ENCODE measurements around the gene EXOC6. TPM values are rescaled to one million over a fixed set of nuclear protein-coding genes. Genes with fewer than 3 reads are reported as not detected.

The EXOC6 gene
- total RNA-seq, 4 donors from 2014 or later = 10.5 to 82.1 (median 31.7) TPM

- Histone ChIP-seq H3K4me3 (no peak within 1 kb of the TSS), H3K4me1 (peaks cover 0 to 32% (median 7%) of the 10 kb centered on the region in 4 donors), H3K27me3 (no peaks in the 10 kb centered on the region), H3K27ac (no peak within 1 kb of the TSS), H3K36me3 (no peaks in the 10 kb centered on the region), H3K9me3 (no peaks in the 10 kb centered on the region)
- DNase-seq = no peak
- TF ChIP-seq, protein P1, sequence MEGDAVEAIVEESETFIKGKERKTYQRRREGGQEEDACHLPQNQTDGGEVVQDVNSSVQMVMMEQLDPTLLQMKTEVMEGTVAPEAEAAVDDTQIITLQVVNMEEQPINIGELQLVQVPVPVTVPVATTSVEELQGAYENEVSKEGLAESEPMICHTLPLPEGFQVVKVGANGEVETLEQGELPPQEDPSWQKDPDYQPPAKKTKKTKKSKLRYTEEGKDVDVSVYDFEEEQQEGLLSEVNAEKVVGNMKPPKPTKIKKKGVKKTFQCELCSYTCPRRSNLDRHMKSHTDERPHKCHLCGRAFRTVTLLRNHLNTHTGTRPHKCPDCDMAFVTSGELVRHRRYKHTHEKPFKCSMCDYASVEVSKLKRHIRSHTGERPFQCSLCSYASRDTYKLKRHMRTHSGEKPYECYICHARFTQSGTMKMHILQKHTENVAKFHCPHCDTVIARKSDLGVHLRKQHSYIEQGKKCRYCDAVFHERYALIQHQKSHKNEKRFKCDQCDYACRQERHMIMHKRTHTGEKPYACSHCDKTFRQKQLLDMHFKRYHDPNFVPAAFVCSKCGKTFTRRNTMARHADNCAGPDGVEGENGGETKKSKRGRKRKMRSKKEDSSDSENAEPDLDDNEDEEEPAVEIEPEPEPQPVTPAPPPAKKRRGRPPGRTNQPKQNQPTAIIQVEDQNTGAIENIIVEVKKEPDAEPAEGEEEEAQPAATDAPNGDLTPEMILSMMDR (IDR thresholded peaks at IDR 0.05) = no peak
- TF ChIP-seq POLR2A (IDR thresholded peaks at IDR 0.05) = no peak
Measured at GRCh38 chr10:93059975-93060886, 211.9 kb downstream of the EXOC6 start, which contains the start of gene CYP26C1. CYP26C1 (plus strand) TSS chr10:93060798; CDS start chr10:93061264, 466 bp downstream.

- Histone ChIP-seq H3K4me1 (peaks cover 0 to 38% (median 7%) of the 10 kb centered on the region in 4 donors), H3K9me3 (no peaks in the 10 kb centered on the region), H3K36me3 (no peaks in the 10 kb centered on the region), H3K27ac (no peak overlapping the region), H3K4me3 (no peak overlapping the region), H3K27me3 (peaks cover 0 to 5% of the 10 kb centered on the region in 2 donors)
- no peak for TF ChIP-seq POLR2A (IDR thresholded peaks at IDR 0.05)
- TF ChIP-seq, protein P1 (IDR thresholded peaks at IDR 0.05) = no peak
- DNase-seq = no peak
Measured at GRCh38 chr10:93060887-93061593, 212.7 kb downstream of the EXOC6 start.

- H3K27ac ChIP-seq = no peak overlapping the region
- H3K4me3 ChIP-seq = peak overlapping the region in 3 of 4 donors; percentile 28 to 37 (median 29)
- peaks cover 0 to 40% (median 7%) of the 10 kb centered on the region in 4 donors for H3K4me1 ChIP-seq
- peaks cover 0 to 6% of the 10 kb centered on the region in 2 donors for H3K27me3 ChIP-seq
- H3K9me3 ChIP-seq = no peaks in the 10 kb centered on the region
- H3K36me3 ChIP-seq = no peaks in the 10 kb centered on the region
- peak in 1 of 3 donors; percentile 52 for DNase-seq
- TF ChIP-seq, protein P1 (IDR thresholded peaks at IDR 0.05) = no peak
- TF ChIP-seq POLR2A (IDR thresholded peaks at IDR 0.05) = no peak
Measured at GRCh38 chr10:93061594-93062513, 213.5 kb downstream of the EXOC6 start.

DNA sequence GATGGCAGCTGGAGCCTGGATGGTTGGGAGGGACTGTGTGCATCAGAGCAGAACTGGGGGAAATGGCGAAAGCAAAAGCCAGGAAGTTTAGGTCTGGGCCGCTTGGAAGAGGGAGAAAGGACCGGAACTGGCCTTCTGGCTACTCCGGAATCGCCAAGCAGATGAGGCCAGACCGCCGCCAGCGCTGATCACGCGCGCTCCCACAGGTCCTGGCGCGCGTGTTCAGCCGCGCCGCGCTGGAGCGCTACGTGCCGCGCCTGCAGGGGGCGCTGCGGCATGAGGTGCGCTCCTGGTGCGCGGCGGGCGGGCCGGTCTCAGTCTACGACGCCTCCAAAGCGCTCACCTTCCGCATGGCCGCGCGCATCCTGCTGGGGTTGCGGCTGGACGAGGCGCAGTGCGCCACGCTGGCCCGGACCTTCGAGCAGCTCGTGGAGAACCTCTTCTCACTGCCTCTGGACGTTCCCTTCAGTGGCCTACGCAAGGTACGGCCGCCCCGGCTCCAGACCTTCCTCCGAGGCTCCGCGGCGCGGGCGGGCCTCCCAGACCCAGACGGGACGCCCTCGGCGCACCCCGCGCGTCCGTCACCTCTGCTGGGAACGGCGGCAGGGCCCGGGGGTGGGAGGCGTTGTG, 214.3 kb downstream of the EXOC6 start:
- peak in 1 of 3 donors; percentile 65 for DNase-seq
- Histone ChIP-seq H3K27ac (no peak overlapping the region), H3K4me3 (peak overlapping the region in 3 of 4 donors; percentile 28 to 37 (median 29)), H3K36me3 (no peaks in the 10 kb centered on the region), H3K9me3 (no peaks in the 10 kb centered on the region), H3K4me1 (peaks cover 0 to 40% (median 7%) of the 10 kb centered on the region in 4 donors), H3K27me3 (peaks cover 0 to 6% of the 10 kb centered on the region in 2 donors)
- TF ChIP-seq, protein P1 (IDR thresholded peaks at IDR 0.05) = peak in 4 of 6 experiments; percentile 43 to 58 (median 53)
- TF ChIP-seq POLR2A (IDR thresholded peaks at IDR 0.05) = no peak
